ENCODE measurements around the gene RPRD2.

The RPRD2 gene

DNA sequence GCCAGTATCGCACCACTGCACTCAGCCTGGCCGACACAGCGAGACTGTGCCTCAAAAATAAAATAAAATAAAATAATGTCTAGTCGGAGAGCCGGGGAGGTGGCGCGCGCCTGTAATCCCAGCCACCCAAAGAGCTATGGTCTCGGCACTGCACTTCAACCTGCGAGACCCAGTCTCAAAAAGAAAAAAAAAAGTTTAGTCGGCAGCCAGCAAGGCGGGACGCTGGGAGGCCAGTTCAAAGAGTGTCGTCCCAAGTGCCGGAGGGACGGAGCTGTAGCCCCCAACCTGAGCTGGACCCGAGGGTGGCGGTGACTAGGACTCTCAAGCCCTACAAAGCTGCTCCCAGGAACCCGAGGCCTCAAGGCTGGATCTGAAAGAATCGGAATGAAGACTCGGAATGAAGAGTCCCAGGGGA lies 151.0 kb downstream of the RPRD2 start:
- peak; percentile 4 for DNase-seq (ENCODE audit: low read depth)

DNA sequence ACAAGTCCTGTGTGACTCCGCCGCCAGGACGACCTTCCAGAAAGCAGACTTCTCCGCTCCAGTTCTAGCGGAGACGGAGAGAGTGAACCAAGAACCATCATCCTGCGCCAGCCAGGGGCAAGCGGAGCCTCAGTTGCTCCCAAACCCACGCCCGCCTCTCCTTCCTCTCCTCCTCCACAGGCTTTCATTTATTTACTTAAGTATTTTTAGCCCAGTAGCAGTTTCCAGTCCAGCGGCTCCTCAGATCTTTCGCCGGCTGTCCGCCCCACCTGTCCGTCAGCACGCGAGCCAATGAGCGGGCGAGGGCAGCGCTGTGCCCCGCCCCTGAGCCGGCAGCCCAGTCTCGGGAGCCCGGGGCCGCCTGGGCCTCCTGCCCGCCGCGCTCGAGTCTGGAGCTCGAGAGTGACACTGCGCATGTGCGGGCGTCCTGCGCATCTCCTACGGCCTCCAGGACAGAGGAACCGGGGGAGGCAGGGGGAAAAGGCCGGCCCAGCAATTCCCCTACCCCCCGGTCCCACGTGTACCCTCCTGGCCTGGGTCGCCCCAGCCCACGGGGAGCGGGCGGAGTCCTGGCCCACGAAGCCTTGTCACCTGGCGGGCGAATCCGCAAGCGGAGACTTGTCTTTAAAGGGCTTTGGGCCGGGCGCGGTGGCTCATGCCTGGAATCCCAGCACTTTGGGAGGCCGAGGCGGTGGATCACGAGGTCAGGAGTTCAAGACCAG lies 151.5 kb downstream of the RPRD2 start, which contains the start of gene FALEC:
Gene FALEC (plus strand): TSS at position 425 of the 722 bp plus-strand sequence.
- DNase-seq (ENCODE audit: low read depth): peak; percentile 87

DNA sequence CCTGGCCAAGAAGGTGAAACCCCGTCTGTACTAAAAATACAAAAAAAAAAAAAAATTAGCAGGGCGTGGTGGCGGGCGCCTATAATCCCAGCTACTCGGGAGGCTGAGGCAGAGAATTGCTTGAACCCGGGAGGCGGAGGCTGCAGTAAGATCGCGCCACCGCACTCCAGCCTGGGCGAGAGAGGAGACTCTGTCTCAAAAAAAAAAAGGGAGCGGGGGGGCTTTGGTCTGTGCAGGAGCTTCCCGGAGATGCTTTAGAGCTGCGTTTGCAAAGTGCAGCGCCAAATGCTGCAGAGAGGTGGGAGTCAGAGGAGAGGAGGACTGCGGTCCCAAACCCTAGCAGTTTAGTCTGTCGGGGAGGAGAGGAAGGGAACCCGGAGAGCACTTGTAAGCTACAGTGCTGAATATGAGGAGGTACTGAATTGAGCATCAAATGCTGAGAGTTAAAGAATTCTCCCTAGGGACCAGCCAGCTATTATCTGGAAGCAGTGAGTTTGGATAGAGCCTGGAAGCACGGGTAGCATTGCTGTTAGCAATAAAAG lies 152.2 kb downstream of the RPRD2 start:
- no peak for DNase-seq (ENCODE audit: low read depth)

DNA sequence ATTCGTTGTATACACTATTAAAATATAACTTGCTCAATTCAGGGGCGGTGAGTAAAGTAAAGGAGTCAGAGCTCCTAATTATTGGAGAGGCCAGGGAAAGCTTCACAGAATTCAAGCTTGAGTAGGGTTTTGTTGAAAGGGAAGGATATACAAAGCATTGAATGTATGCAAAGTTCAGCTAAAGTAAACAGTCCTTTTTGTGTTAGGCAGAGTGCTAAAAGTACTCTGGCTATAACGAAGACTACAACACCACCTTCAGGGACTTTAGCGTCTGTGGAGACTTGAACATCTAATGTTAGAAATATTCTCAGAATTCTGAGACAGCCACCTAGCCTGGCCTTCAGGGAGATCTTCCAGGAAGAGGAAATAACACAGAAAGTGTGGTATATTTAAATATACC lies 152.7 kb downstream of the RPRD2 start:
- DNase-seq (ENCODE audit: low read depth): no peak

DNA sequence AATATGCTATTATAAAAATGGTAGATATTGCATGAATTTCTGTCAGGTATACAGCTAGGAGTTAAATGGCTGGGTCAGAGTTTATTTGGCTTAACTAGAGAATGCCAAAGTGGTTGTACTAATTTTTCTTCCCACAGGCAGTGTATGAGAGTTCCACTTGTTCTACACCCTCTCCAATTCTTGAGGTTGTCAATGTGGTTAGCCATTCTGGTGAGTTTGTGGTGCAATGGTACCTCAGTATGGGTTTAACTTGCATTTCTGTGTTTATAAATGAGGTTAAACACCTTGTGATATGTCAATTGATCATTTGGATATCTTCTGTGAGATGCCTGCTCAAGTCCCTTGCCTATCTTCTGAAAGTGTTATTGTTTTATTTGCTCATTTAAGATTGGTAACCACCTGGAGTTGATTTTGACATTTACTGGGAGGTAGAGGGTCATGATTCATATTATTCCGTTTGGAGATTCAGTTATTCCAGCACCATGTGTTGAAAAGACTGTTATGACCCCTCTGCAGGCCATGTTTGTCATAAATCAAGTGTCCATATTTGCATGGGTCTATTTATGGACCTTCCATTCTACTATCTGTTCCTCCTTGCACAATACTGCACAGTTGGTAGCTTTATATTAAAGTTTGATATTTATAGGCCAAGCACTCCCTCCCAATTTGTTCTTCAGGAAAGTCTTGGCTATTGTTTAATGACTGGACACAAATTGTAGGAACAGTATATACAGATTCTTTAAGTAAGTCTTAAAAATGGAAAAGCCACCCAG lies 157.4 kb downstream of the RPRD2 start:
- DNase-seq (ENCODE audit: low read depth): no peak

DNA sequence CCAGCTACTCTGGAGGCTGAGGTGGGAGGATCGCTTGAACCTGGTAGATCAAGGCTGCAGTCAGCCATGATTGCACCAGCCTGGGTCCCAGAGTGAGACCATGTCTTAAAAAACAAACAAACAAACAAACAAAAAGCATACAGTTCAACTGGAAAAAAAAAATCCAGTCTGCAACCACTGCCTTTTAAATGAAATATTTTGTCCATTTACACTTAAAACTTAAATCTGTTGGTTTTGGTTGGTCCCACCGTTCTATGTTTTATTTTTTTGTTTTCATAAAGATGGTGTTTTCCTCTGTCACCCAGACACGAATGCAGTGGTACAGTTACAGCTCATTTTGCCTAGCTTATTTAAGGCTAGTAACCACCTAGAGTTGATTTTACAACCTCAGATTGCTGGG lies 161.4 kb downstream of the RPRD2 start:
- no peak for DNase-seq (ENCODE audit: low read depth)
